ENCODE measurements around the gene PORCN.
"Not testable (repeated sequence)": the region's sequence is repeated elsewhere in the genome, so short reads cannot be mapped to it uniquely, and the experiment has no call there.

Gene PORCN

GRCh38 chrX:48555731-48556325 is 47.0 kb downstream of the PORCN start:
- H3K9ac ChIP-seq (ENCODE audit: low read depth, low read length); H3K9me3 ChIP-seq (replicated peaks; ENCODE audit: low read length); H3K36me3 ChIP-seq (ENCODE audit: insufficient read depth, low read length); H3K4me1 ChIP-seq (ENCODE audit: control insufficient read depth, insufficient read depth, low read length); H3K4me2 ChIP-seq (ENCODE audit: low read length); H3K27me3 ChIP-seq (ENCODE audit: control insufficient read depth, insufficient read depth, low read length); H3K4me3 ChIP-seq (ENCODE audit: low read length): not testable (repeated sequence)

- peaks cover 3% of the 10 kb centered on the region for H3K4me1 ChIP-seq (ENCODE audit: control insufficient read depth, insufficient read depth, low read length)
- H3K9me3 ChIP-seq (replicated peaks; ENCODE audit: low read length) = no peaks in the 10 kb centered on the region
- no peak overlapping the region for H3K4me3 ChIP-seq (ENCODE audit: low read length)
- peaks cover 18% of the 10 kb centered on the region for H3K36me3 ChIP-seq (ENCODE audit: insufficient read depth, low read length)
- H3K9ac ChIP-seq (ENCODE audit: low read depth, low read length) = no peak overlapping the region
- H3K27me3 ChIP-seq (ENCODE audit: control insufficient read depth, insufficient read depth, low read length) = no peaks in the 10 kb centered on the region
- no peak overlapping the region for H3K4me2 ChIP-seq (ENCODE audit: low read length)
Observed at GRCh38 chrX:48558271-48558670, 49.5 kb downstream of the PORCN start.

GRCh38 chrX:48559636-48560035 is 50.8 kb downstream of the PORCN start:
- Histone ChIP-seq H3K27me3 (ENCODE audit: control insufficient read depth, insufficient read depth, low read length) (no peaks in the 10 kb centered on the region), H3K36me3 (ENCODE audit: insufficient read depth, low read length) (peaks cover 18% of the 10 kb centered on the region), H3K4me2 (ENCODE audit: low read length) (no peak overlapping the region), H3K9ac (ENCODE audit: low read depth, low read length) (no peak overlapping the region), H3K9me3 (replicated peaks; ENCODE audit: low read length) (no peaks in the 10 kb centered on the region), H3K4me3 (ENCODE audit: low read length) (no peak overlapping the region), H3K4me1 (ENCODE audit: control insufficient read depth, insufficient read depth, low read length) (peaks cover 3% of the 10 kb centered on the region)

- Histone ChIP-seq H3K27me3 (ENCODE audit: control insufficient read depth, insufficient read depth, low read length) (no peaks in the 10 kb centered on the region), H3K9me3 (replicated peaks; ENCODE audit: low read length) (no peaks in the 10 kb centered on the region), H3K9ac (ENCODE audit: low read depth, low read length) (no peak overlapping the region), H3K4me2 (ENCODE audit: low read length) (no peak overlapping the region), H3K36me3 (ENCODE audit: insufficient read depth, low read length) (peaks cover 18% of the 10 kb centered on the region), H3K4me1 (ENCODE audit: control insufficient read depth, insufficient read depth, low read length) (peaks cover 3% of the 10 kb centered on the region), H3K4me3 (ENCODE audit: low read length) (no peak overlapping the region)
Observed at GRCh38 chrX:48560056-48560455, 51.3 kb downstream of the PORCN start.

GRCh38 chrX:48560681-48561080 is 51.9 kb downstream of the PORCN start:
- Histone ChIP-seq H3K4me1 (ENCODE audit: control insufficient read depth, insufficient read depth, low read length) (peaks cover 3% of the 10 kb centered on the region), H3K36me3 (ENCODE audit: insufficient read depth, low read length) (peaks cover 18% of the 10 kb centered on the region), H3K9ac (ENCODE audit: low read depth, low read length) (no peak overlapping the region)

GRCh38 chrX:48569958-48570357 is 61.2 kb downstream of the PORCN start:
- Histone ChIP-seq H3K9ac (ENCODE audit: low read depth, low read length) (no peak overlapping the region), H3K9me3 (replicated peaks; ENCODE audit: low read length) (no peaks in the 10 kb centered on the region), H3K27me3 (ENCODE audit: control insufficient read depth, insufficient read depth, low read length) (no peaks in the 10 kb centered on the region), H3K4me3 (ENCODE audit: low read length) (no peak overlapping the region), H3K4me1 (ENCODE audit: control insufficient read depth, insufficient read depth, low read length) (peaks cover 8% of the 10 kb centered on the region), H3K4me2 (ENCODE audit: low read length) (peak overlapping the region; percentile 17), H3K36me3 (ENCODE audit: insufficient read depth, low read length) (peaks cover 2% of the 10 kb centered on the region)

More at GRCh38 chrX:48560681-48561080, 51.9 kb downstream of the PORCN start:
- H3K9me3 ChIP-seq (replicated peaks; ENCODE audit: low read length) = no peaks in the 10 kb centered on the region
- no peak overlapping the region for H3K4me2 ChIP-seq (ENCODE audit: low read length)
- no peak overlapping the region for H3K4me3 ChIP-seq (ENCODE audit: low read length)
- no peaks in the 10 kb centered on the region for H3K27me3 ChIP-seq (ENCODE audit: control insufficient read depth, insufficient read depth, low read length)
